SK-N-DZ (cell line): ENCODE data around the gene TBC1D12. TPM values are rescaled to one million over a fixed set of nuclear protein-coding genes. Genes with fewer than 3 reads are reported as not detected.
"Not testable (repeated sequence)": the region's sequence is repeated elsewhere in the genome, so short reads cannot be mapped to it uniquely, and the experiment has no call there.

ENCODE experiments used
- DNase-seq: peaks from one replicate; pipeline ENCODE4 v3.0.0-alpha.2; 2015; ENCODE audit warnings: low spot score
- polyA plus RNA-seq, 2 experiments: library from polyadenylated mRNA; depleted of rRNA; stranded (reverse); fragments of >200 nt; gene quantifications; 2 replicates each; pipeline ENCODE4 v1.2.3, GENCODE V29; 2014

The TBC1D12 gene
- 6.5 and 11.9 TPM in 2 replicates for polyA plus RNA-seq (2014; cell fraction: cytosol; rRNA removed)
- 6.7 and 7.5 TPM in 2 replicates for polyA plus RNA-seq (2014; cell fraction: nucleus; rRNA removed)

- DNase-seq = peak; percentile 96
Measured at GRCh38 chr10:94402204-94402842, at the start of gene TBC1D12. Gene TBC1D12 (plus strand): TSS chr10:94402541. CDS start chr10:94402614, 73 bp downstream.

GRCh38 chr10:94353336-94353735 is 49.0 kb upstream of the TBC1D12 start:
- no peak for DNase-seq

GRCh38 chr10:94355841-94356240 is 46.5 kb upstream of the TBC1D12 start:
- DNase-seq = no peak

- no peak for DNase-seq
Measured at GRCh38 chr10:94357193-94357592, 45.1 kb upstream of the TBC1D12 start.

- DNase-seq = no peak
Measured at GRCh38 chr10:94358480-94358879, 43.9 kb upstream of the TBC1D12 start.

GRCh38 chr10:94361171-94361794 is 41.1 kb upstream of the TBC1D12 start:
- no peak for DNase-seq

- DNase-seq = peak; percentile 94
Measured at GRCh38 chr10:94362360-94363250, 39.7 kb upstream of the TBC1D12 start, which contains the start of gene NOC3L. Gene NOC3L (minus strand): TSS chr10:94362939. CDS start chr10:94362838, 101 bp downstream.

GRCh38 chr10:94363251-94363565 is 39.1 kb upstream of the TBC1D12 start:
- DNase-seq = no peak

GRCh38 chr10:94364482-94364881 is 37.9 kb upstream of the TBC1D12 start:
- DNase-seq = no peak

- DNase-seq = no peak
Measured at GRCh38 chr10:94366382-94366781, 36.0 kb upstream of the TBC1D12 start.

- no peak for DNase-seq
Measured at GRCh38 chr10:94370501-94370900, 31.8 kb upstream of the TBC1D12 start.

GRCh38 chr10:94375374-94375773 is 27.0 kb upstream of the TBC1D12 start:
- DNase-seq = no peak

GRCh38 chr10:94376865-94377264 is 25.5 kb upstream of the TBC1D12 start:
- DNase-seq = no peak

GRCh38 chr10:94383530-94383929 is 18.8 kb upstream of the TBC1D12 start:
- DNase-seq = no peak

- DNase-seq = not testable (repeated sequence)
Measured at GRCh38 chr10:94385733-94386132, 16.6 kb upstream of the TBC1D12 start.

- not testable (repeated sequence) for DNase-seq
Measured at GRCh38 chr10:94392117-94392516, 10.2 kb upstream of the TBC1D12 start.

GRCh38 chr10:94397549-94398370 is 4.6 kb upstream of the TBC1D12 start:
- no peak for DNase-seq

GRCh38 chr10:94398762-94399161 is 3.6 kb upstream of the TBC1D12 start:
- DNase-seq = no peak

GRCh38 chr10:94402843-94403379 is 570 bp downstream of the TBC1D12 start:
- DNase-seq = peak; percentile 42

GRCh38 chr10:94403380-94404213 is 1.3 kb downstream of the TBC1D12 start:
- peak; percentile 55 for DNase-seq
